Measurements from ENCODE around the gene TOGARAM1. TPM values are rescaled to one million over a fixed set of nuclear protein-coding genes. Genes with fewer than 3 reads are reported as not detected.

TOGARAM1 gene
- total RNA-seq, 1 donor from 2014 or later, result 44.0 TPM

DNA sequence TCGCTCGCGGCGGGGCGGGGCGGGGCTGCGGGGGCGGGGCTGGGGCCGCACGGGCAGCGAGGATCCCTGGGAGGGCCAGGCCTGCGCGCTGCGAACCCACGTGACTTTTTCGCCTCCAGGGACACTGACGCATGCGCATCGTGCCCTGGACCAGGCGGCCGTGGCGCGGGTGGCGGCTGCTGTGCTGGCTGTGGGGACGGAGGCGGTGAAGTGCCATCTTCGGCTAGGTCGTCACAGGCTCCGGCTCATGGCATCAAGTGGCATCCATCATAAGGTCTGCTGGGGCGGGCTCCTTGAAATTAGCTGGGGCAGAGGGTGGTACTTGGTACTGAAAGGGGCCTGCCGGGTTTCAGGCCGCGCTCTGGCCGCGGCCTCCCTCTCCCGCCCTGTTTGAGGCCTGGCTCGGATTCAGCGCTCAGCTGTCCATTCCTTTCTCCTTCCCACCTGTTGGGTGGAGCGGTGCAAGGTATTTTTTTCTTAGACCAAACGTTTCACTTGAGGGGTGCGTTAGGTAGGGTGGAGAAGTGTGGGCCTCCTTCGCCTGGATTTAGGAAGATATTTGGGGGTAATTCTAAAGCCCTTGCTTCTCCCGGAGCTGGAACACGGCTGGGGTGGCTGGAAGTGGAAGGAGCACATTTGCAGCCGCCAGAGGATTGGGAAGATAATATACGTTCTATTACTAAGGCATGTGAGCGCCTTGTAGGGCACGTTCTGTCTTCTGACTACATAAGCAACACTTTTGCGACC is 122.2 kb downstream of the TOGARAM1 start, which contains the start of gene PRPF39:
TSS of gene PRPF39 (plus strand) at position 141 of the 747 bp plus-strand sequence. CDS start 11,124 bp downstream, outside the sequence.
- DNase-seq (ENCODE audit: low read depth), result peak; percentile 96

DNA sequence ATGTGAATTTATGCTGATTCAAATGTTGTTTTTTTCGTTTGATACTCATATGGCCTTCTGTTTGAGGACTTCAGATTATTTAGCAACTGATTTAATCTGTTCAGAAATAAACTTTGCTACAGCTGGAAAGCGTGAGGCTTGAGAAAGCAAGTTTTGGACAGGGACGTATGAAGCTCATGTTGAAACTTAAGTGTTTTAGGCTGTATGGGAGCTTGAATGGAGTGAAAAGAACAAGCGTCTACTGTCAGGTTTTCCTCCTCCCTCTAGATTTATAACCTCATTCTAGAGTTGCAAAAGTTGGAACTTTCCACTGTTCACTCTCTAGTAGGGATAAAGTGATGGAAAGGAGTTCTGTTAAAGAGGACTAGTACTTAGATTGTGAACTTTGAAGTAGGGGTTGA is 123.0 kb downstream of the TOGARAM1 start:
- peak; percentile 23 for DNase-seq (ENCODE audit: low read depth)

DNA sequence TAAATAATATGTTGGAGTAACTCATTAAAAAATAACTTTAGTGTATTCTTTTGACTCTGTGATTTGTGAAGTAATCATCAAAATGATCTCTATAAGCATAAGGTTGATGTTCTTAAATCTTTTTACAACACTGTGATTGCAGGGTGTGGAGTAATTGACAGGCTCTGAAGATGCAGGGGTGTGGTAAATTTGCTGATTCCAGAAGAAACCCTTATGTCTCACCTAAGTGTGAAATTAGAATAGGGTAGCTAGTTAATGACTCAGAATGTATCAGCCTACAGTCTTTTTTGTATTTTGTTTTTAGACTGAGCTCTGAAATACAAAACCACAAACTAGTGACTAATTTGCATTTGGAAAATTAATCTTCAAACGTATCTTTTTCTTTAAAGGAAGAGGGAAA is 127.8 kb downstream of the TOGARAM1 start:
- no peak for DNase-seq (ENCODE audit: low read depth)

DNA sequence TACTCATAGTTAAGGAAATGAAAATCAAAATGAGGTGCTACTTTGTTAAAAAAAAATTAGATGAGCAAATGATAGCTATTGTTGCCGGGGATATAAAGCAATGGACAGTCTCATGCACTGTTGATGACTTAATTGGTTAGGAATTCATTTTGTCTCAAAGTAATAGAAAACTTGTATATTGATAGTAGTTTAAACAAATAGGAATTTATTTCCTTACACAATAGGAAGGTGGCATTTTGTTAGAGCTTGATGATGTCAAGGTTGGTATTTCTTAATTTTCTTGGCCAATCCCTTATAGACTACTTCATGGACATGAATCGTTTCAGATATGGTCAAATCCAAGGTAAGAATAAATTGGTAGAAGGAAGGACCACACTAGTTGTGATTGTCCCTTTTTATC is 129.7 kb downstream of the TOGARAM1 start:
- DNase-seq (ENCODE audit: low read depth), result no peak

DNA sequence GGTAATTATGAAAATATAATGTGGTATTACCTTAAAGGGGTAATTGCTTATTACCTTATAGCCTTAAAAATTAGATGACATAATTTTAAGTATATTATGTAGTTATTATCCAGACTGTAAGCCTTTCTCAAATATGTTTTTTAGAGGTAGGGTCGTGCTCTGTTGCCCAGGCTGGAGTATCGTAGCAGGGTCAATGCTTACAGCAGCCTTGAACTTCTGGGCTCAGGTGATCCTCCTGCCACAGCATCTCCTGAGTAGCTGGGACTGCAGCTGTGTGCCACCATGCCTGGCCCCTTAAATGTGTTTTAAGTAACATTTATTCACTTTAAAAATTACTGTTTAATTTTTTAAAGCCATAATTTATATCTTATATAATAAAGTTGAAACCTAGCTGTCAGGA is 132.3 kb downstream of the TOGARAM1 start:
- no peak for DNase-seq (ENCODE audit: low read depth)

DNA sequence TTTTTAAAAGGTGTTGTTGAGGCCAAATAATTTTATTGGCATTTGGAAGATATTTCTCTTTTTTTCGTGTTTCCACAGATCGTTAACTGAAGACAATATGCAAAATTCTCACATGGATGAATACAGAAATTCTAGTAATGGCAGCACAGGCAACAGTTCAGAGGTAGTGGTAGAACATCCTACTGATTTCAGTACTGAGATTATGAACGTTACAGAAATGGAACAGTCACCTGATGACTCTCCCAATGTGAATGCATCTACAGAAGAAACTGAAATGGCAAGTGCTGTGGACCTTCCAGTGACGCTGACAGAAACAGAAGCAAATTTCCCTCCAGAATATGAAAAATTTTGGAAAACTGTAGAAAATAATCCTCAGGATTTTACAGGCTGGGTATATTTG is 133.2 kb downstream of the TOGARAM1 start:
- no peak for DNase-seq (ENCODE audit: low read depth)

DNA sequence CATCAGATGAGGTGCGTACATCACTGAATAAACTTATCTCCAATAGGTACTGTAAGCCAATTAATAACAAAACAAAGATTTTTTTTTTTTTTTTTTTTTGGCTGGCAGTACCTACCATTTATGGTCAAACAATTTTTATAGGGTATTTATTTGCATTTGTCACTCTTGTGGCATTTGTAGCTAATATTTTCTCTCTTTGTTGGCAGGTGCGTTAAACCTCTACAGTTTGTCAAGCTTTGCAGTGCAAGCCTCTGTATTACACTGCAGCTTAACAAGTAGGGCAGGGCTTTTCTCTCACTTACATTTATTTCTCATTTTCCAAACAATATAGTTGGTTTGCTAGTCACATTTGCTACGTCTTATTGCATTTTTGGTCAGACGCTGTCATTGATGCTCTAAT is 134.2 kb downstream of the TOGARAM1 start:
- DNase-seq (ENCODE audit: low read depth), result no peak

DNA sequence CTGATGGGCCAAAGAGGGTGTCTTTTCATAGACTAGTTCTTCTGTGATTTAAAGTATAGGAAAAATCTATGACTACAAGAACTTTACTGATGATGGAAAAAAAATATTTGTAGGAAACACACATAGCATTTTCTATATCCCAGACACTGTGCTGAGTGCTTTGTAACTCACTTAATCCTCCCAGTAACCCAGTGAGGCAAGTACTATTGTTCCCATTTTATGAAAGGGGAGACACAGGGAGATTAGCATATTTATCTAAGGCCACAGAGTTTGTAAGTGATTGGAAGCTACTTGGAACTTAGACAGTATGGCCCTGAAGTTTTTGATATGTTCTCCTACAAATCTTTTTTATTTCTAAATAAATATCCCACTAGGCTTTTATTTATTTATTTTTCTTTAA is 141.8 kb downstream of the TOGARAM1 start:
- DNase-seq (ENCODE audit: low read depth), result no peak

DNA sequence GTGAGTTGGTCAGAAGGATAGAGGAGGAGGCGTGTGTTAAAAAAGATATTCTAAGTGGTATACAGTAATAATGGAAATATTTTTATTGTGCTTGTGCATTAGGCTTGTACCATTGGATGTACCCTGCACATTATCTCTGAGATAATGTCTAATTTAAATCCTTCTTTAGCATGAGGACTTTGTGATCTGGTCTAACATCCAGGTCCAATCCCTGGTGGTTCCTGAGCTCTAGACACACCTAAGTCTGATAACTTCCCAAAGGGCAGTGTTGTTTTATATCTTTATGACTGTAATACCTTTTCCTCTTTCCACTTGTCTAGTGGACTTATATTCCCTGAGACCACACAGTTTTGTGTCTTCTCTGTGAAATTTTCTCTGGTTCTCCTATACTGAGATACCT is 142.6 kb downstream of the TOGARAM1 start:
- no peak for DNase-seq (ENCODE audit: low read depth)

DNA sequence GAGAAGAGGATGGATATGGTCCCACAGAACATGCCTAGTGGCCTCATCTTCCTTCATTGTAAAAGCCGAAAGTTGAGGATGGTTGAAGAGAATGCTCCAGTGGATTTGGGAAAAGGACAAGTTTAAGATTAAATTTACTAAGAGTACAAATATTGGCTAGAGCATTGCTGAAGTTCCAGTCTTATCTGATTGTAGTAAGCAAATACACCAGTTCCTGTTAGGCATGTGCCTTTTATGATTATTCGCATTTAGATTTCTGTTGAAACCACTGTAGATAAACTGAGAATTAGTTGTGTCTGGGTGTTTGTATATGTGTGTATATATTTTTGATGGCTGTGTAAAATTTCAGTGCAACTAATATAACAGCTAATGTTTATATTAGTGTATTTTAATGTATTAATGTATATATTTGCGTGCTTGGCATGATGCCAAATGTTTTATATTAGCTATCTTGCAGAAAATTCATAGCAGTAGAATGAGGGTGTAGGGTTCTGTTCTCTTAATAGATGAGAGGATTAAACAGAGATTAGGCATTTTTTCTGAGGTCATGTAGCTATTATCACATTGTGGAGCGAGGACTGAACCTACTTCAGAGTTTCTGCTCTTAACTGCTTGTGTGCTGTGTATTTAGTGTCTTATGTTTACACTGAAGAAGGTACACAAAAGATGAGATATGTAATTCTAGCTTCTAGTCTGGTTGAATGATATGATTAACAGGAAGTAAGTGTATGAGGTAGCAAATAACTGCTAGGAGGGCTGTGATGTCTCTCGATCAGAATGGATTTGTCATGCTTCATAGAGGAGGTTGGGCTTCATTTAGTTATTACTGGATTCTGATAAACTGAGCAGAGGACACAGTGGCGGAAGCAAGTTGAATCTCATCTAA is 151.1 kb downstream of the TOGARAM1 start:
- DNase-seq (ENCODE audit: low read depth), result no peak

DNA sequence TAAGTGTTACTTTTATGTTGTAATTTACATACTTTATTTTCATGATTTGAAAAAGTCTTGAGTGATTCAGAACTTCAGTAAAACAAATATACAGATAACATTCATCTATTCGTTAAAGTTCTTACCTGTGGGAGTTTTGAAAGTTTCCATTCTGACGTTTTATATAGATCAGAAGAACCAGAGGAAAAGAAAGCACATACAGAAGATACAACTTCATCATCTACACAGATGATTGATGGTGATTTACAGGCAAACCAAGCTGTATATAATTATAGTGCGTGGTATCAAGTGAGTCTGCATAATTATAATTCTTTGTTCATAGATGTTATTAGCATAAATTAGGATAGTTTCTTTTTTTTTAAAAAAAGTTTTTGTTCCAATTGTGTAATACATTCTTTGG is 152.3 kb downstream of the TOGARAM1 start:
- no peak for DNase-seq (ENCODE audit: low read depth)

DNA sequence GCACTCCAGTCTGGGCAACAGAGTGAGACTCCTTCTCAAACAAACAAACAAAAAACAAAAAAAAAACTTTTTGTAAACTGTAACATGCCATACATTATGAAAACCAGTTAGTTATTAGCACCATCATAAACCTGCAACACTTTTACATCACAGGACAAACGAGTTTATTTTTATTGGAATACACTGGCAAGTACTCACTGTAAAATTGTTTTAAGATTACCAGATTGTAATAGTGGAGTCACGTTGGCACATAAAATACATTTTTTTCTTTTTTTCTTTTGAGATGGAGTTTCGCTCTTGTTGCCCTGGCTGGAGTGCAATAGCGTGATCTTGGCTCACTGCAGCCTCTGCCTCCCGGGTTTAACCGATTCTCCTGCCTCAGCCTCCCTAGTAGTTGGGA is 156.6 kb downstream of the TOGARAM1 start:
- DNase-seq (ENCODE audit: low read depth), result no peak

DNA sequence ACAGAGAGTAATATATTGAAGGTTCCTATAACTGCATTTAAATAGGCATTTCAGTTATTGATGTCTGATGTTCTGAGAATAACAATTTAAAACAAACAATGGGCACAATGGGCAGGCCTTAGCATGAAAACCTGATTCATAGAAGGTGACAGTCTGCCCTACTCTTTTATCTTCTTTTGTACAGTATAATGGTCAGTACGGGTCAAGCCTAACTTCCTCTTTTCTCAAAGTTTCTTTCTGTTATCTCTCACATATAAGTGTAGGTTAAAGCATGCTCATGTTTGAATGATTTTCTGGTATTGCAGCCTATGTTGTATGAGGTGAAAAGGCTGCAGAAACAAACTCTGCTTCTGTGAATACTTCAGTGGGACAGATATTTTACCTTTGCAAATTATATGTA is 158.1 kb downstream of the TOGARAM1 start:
- DNase-seq (ENCODE audit: low read depth), result no peak

DNA sequence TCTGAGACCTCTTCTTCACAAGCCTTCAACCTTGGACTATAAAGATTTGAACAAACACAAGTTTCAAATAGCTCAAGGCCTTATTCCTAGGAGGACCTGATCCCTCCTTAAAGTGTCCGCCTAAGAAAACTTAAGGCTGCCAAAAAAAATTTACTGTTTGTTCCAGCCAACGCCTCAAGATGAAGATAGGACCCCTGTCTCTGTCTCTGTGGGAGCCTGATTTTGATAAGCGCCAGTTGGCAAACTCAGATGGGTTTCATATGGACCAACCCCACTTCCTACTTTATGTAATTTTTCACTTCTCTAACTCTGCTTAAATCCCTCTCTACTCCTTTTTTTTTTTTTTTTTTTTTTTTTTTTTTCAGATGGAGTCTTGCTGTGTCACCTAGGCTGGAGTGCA is 161.3 kb downstream of the TOGARAM1 start:
- DNase-seq (ENCODE audit: low read depth), result no peak

Other genes with a start within 250 kb of the TOGARAM1 start
- gene KLHL28, start 243 bp upstream of the TOGARAM1 start, total RNA-seq, result 22.7 and 37.1 TPM in 2 replicates
- 30.2 TPM in 2 replicates for gene PRPF39, start 121.9 kb downstream of the TOGARAM1 start, total RNA-seq
- 66.3 and 67.0 TPM in 2 replicates for gene FKBP3, start 172.3 kb downstream of the TOGARAM1 start, total RNA-seq
- 3.9 and 6.8 TPM in 2 replicates for gene FANCM, start 173.7 kb downstream of the TOGARAM1 start, total RNA-seq